ENCODE results near the gene FAM193B.

FAM193B gene

GRCh38 chr5:177515580-177515979, 38.8 kb downstream of the FAM193B start:
- DNase-seq (ENCODE audit: low spot score) = no peak

GRCh38 chr5:177514541-177514940, 39.8 kb downstream of the FAM193B start:
- no peak for DNase-seq (ENCODE audit: low spot score)

GRCh38 chr5:177513500-177513899, 40.9 kb downstream of the FAM193B start:
- no peak for DNase-seq (ENCODE audit: low spot score)

GRCh38 chr5:177512736-177513380, 41.5 kb downstream of the FAM193B start:
- no peak for DNase-seq (ENCODE audit: low spot score)

GRCh38 chr5:177511796-177512675, 42.3 kb downstream of the FAM193B start:
- no peak for DNase-seq (ENCODE audit: low spot score)

GRCh38 chr5:177511181-177511580, 43.2 kb downstream of the FAM193B start:
- DNase-seq (ENCODE audit: low spot score) = no peak

- no peak for DNase-seq (ENCODE audit: low spot score)
Observed at GRCh38 chr5:177510567-177511053, 43.8 kb downstream of the FAM193B start.

- no peak for DNase-seq (ENCODE audit: low spot score)
Observed at GRCh38 chr5:177509991-177510566, 44.3 kb downstream of the FAM193B start.

- DNase-seq (ENCODE audit: low spot score) = no peak
Observed at GRCh38 chr5:177509381-177509951, 44.9 kb downstream of the FAM193B start, which contains the start of gene DOK3. Gene DOK3, minus strand, starts transcription at chr5:177509826. Its CDS starts 286 bp downstream, at chr5:177509540.

- DNase-seq (ENCODE audit: low spot score) = no peak
Observed at GRCh38 chr5:177508837-177509236, 45.5 kb downstream of the FAM193B start.

GRCh38 chr5:177508221-177508611, 46.1 kb downstream of the FAM193B start:
- DNase-seq (ENCODE audit: low spot score) = no peak

GRCh38 chr5:177507596-177508220, 46.7 kb downstream of the FAM193B start:
- DNase-seq (ENCODE audit: low spot score) = no peak

- peak; percentile 31 for DNase-seq (ENCODE audit: low spot score)
Observed at GRCh38 chr5:177507165-177507564, 47.2 kb downstream of the FAM193B start.

GRCh38 chr5:177505075-177505474, 49.3 kb downstream of the FAM193B start:
- DNase-seq (ENCODE audit: low spot score) = no peak

GRCh38 chr5:177504086-177505056, 50.0 kb downstream of the FAM193B start:
- no peak for DNase-seq (ENCODE audit: low spot score)

- no peak for DNase-seq (ENCODE audit: low spot score)
Observed at GRCh38 chr5:177503351-177504085, 50.8 kb downstream of the FAM193B start.

GRCh38 chr5:177502886-177503285, 51.5 kb downstream of the FAM193B start:
- no peak for DNase-seq (ENCODE audit: low spot score)

- no peak for DNase-seq (ENCODE audit: low spot score)
Observed at GRCh38 chr5:177501874-177502678, 52.3 kb downstream of the FAM193B start.
